GM21423 (cell line): ENCODE data around the gene TIGD4.

Experiments
- ATAC-seq: cut with Tn5 transposase; IDR thresholded peaks from one replicate; pipeline ENCODE4 v1.9.1; 2021; ENCODE audit warnings: mild to moderate bottlenecking, moderate library complexity; ENCODE audit not compliant: unreplicated experiment

Gene TIGD4

DNA sequence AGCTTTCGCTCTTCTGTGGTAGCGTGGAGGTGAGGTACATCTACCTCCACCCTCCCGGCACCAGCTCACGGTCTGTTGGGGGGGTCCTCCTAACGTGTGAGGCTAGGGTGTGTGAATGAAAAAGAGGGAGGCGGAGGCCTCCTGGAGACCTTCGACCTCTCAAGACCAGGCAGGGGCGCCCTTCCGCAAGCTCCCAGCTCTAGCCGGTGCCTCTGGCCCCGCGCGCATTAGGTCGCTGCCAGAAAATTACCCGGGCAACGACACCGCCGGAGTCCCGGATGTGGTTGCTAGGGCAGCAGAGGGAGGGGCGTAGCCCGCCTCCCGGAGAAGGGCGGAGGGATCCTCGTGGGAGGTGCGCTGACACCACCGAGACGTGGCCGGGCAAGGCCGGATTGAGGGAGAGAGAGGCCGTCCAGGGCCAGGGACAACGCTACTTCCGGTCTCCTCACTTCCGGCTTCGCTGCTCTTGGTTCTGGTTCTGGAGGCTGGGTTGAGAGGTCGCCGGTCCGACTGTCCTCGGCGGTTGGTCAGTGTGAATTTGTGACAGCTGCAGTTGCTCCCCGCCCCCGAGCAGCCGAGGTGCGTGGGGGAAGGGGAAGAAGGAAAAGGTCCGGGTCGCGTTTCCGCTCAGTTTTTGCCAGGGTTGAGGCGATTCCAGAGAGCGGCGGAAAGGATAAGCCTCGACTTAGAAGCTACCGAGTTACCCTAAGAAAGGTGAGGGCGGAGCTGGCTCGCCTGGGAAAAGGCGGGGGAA, at the start of gene TIGD4, which contains the start of gene ARFIP1:
Gene TIGD4, minus strand, starts transcription at position 218 of the 754 bp plus-strand sequence. CDS start 8,726 bp downstream, outside the sequence.
Gene ARFIP1, plus strand, starts transcription at position 442 of the 754 bp plus-strand sequence. CDS start 49,680 bp downstream, outside the sequence.
- peak; percentile 93 for ATAC-seq

GRCh38 chr4:152828122-152828521, 48.6 kb upstream of the TIGD4 start:
- no peak for ATAC-seq

GRCh38 chr4:152825336-152825735, 45.8 kb upstream of the TIGD4 start:
- ATAC-seq = no peak

GRCh38 chr4:152824561-152824960, 45.0 kb upstream of the TIGD4 start:
- ATAC-seq = no peak

DNA sequence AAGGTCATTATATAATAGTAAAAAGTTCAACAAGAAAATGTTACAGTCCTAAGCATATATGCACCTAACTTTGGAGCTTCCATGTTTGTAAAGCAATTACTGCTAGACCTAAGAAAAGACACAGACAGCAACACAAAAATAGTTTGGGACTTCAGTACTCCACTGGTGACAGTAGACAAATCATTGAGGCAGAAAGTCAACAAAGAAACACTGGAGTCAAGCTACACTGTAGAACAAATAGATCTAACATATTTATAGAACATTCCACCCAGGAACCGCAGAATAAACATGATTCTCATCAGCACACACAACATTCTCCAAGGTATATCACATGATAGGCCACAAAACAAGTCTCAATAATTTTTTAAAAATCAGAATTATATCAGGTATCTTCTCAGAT, 42.8 kb upstream of the TIGD4 start:
- no peak for ATAC-seq

DNA sequence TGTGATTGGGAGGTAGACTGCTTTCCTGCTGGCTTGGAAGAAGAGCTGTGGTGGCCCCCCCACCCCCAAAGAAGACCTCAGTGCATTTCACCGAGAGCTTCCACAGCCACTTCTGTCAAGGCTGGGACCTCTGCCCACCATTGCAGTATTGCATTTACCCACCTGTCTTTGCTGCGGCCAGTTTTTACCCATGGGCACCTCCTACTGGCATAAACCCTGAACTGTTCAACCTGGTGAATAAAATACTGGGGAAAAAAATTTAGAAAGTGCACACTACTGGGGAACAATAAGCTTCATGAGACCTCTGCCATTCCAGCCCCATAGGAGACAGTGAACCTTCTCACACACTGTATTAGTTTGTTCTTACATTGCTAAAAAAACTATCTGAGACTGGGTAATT, 40.5 kb upstream of the TIGD4 start:
- ATAC-seq = no peak

DNA sequence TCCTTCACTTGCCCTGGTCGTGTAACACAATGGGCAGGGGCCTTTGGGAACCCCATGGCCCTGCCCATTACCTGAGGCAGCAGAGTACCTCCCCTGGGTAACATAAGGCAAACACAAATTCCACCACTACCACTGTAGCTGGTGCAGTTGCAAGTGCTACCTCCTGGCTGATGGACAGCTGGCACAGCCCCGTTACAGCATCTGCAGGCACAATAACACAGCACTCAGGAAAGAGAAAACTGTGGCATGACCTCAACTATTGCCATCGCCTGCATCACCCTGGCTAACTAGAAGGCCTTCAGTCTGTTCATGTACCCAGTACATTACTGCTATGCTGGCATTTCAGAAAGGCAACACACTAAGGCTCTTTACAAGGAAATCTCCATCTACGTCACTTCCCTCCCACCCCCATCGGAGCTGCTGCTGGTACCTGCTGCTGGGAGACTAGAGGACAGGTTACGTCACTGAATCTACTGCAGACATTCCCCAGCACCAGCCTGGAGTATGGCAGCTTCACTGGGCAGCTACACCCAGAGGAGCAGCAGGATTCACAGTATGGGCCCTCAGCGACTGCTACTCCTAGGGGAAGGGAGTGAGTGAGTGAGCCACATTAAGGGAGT, 39.6 kb upstream of the TIGD4 start:
- no peak for ATAC-seq

DNA sequence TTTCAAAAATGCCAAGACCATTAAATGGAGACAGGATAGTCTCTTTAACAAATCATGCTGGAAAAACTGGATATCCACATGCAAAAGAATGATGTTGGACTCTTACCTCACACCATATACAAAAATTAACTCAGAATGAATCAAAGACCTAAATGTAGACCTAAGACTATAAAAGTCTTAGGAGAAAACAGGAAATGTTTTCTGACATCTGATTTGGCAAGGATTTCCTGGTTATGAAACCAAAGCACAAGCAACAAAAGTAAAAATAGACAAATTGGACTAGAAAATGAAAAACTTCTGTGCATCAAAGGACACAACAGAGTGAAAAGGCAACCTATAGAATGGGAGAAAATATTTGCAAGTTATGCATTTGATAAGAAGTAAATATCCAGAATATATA, 37.8 kb upstream of the TIGD4 start:
- no peak for ATAC-seq

GRCh38 chr4:152815078-152815477, 35.5 kb upstream of the TIGD4 start:
- ATAC-seq = no peak

DNA sequence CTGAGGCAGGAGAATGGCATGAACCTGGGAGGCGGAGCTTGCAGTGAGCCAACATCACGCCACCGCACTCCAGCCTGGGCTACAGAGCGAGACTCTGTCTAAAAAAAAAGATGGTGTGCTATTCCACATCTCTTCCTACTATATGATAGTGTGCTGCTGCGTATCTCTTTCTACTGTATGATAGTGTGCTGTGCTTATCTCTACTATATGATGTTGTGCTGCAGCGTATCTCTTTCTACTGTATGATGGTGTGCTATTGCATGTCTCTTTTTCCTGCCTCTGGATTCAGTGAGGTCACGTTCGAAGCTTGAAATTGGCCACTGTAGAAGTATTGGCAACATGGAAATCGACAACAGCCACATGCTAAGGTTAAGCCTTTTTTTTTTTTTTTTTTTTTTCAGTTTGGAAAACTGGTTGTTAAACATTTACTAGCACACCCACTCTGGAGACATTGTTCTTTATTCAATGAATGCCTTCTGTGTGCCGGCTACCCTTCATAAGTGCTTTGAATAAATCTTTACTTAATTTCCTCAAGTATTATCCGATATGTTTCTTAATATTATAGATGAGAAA, 31.3 kb upstream of the TIGD4 start:
- ATAC-seq = no peak

DNA sequence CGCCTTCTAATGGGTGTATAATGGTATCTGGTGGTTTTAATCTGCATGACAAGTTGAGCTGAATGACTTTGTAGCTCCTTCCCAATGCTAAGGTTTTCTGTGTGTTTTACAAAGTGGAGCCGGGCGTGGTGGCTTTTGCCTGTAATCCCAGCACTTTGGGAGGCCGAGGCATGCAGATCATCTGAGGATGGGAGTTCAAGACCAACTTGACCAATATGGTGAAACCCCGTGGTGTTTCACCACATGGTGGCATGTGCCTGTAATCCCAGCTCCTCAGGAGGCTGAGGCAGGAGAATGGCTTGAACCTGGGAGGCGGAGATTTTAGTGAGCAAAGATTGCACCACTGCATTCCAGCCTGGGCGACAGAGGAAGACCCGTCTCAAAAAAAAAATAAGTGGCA, 29.1 kb upstream of the TIGD4 start:
- ATAC-seq = no peak

GRCh38 chr4:152807294-152807829, 27.8 kb upstream of the TIGD4 start:
- ATAC-seq = no peak

- ATAC-seq = no peak
These were observed 27.1 kb upstream of the TIGD4 start for GRCh38 chr4:152806501-152807125.

DNA sequence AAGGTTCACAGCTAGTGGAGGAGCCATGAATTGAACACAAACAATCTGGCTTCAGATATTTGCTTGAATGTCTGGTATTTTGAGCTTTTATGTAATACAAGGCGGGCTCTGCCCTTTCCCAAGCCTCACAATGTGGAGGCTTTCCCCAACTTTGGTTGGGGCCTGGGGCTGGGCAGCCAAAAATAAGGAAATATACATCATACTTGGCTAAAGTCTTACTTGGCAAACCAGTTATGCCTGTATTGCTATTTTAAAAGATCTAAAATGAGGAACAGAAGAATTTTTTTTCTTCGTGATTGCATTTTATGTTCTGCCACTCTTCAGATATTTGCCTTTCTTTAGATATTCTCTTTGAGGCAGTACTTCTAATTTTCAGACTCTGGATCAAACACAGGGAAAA, 26.3 kb upstream of the TIGD4 start:
- no peak for ATAC-seq

- no peak for ATAC-seq
These were observed 25.6 kb upstream of the TIGD4 start for GRCh38 chr4:152805071-152805650.

DNA sequence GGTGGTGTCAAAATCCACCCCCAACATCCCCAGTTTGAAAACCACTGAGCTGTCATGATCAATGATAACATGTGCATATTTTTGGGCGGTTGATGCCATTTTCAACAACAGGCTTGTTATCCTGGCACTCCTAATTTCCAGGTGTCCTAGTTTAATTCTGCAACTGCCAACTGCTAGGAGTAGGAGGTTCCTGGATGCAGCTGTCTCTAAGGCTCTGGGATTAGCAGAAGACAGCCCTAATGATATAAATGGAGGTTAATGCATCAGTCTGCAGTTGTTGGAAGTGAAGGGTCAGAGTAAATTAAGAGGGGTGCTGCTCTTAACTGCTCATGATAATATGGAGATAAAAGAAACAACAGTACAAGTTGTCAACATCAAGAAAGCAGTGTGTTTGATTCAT, 24.0 kb upstream of the TIGD4 start:
- no peak for ATAC-seq

GRCh38 chr4:152795891-152796290, 16.4 kb upstream of the TIGD4 start:
- no peak for ATAC-seq

DNA sequence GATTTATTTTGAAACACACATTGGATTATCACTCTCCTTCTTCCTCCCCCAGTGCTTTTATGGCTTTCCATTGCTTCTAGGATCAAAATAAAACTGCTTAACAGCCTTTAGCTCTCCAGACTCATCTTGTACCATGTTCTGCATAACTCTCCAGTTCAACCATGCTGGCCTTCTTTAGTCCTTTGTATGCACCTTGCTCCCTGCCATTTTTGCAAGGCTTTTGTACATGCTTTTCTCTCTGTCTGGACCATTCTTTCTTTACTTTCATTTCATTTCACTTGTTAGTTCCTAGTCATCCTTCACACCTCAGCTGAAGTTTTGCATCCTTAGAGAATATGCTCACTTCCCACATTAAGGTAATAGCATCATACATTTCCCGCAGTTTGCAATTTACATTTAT, 7.1 kb upstream of the TIGD4 start:
- ATAC-seq = no peak

DNA sequence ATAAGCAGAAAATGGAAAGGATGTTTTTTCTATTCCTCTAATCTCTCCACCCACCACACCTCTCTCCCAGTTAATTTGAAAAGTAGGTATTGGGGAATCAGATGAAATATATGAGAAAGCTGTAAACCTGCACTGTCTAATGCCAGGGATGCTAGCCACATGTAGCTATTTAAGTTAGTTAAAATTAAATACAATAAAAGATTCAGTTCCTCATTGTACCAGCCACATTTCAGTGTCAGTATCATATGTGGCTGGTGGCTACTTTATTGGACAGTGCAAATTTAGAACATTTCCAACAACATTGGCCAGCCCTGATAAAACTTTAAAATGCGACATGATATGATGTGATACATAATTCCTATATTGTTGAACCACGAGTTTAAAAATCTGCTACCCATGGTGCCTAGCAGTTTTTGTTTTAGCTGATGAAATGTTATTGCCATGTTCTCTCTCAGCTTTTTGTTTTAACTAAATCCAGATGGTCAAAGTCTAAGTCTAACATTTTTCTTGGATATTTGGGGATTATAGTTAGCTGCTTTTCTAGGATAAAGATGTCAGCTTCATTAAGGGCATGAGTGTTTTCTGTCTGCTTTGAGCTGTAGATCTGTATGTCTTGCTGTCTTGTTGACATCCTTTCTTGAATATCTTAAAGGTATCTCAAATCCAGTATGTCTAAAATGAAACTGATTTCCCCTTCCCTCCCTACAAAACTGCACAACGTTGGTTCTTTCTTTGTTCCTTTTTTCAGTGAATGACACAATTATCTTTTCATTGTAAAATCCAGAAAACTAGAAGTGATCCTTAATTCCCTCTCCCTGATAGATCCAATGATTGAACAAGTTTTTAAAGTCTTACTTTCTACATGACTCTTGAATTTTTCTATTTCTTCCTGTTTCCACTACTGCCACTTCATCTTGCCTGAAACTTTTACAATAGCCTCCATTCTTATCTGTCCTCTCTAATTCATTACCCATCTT, 6.4 kb upstream of the TIGD4 start:
- no peak for ATAC-seq
